ENCODE data around the gene BRPF3.

Gene BRPF3

GRCh38 chr6:36272234-36272633 lies 75.7 kb downstream of the BRPF3 start:
- H3K9me3 ChIP-seq (ENCODE audit: control insufficient read depth, insufficient read depth, low read length), result no peaks in the 10 kb centered on the region
- no peak overlapping the region for H3K9ac ChIP-seq (ENCODE audit: low read depth, low read length)
- no peak overlapping the region for H3K4me3 ChIP-seq (ENCODE audit: low read depth, low read length)
- H3K27me3 ChIP-seq (ENCODE audit: control insufficient read depth, insufficient read depth, low read length), result no peaks in the 10 kb centered on the region; the same call in 1 of the 2 replicates
- H3K4me1 ChIP-seq (ENCODE audit: control insufficient read depth, insufficient read depth, low read length), result peaks cover 3% of the 10 kb centered on the region; the same call in 1 of the 2 replicates
- no peaks in the 10 kb centered on the region for H3K36me3 ChIP-seq (ENCODE audit: control insufficient read depth, insufficient read depth, low read length)
- no peak overlapping the region for H3K27ac ChIP-seq (ENCODE audit: low read depth, low read length)

GRCh38 chr6:36273067-36273466 lies 76.5 kb downstream of the BRPF3 start:
- Histone ChIP-seq H3K27me3 (ENCODE audit: control insufficient read depth, insufficient read depth, low read length) (no peaks in the 10 kb centered on the region; the same call in 1 of the 2 replicates), H3K36me3 (ENCODE audit: control insufficient read depth, insufficient read depth, low read length) (no peaks in the 10 kb centered on the region), H3K4me3 (ENCODE audit: low read depth, low read length) (no peak overlapping the region), H3K9me3 (ENCODE audit: control insufficient read depth, insufficient read depth, low read length) (no peaks in the 10 kb centered on the region), H3K9ac (ENCODE audit: low read depth, low read length) (no peak overlapping the region), H3K4me1 (ENCODE audit: control insufficient read depth, insufficient read depth, low read length) (peaks cover 3% of the 10 kb centered on the region; the same call in 1 of the 2 replicates), H3K27ac (ENCODE audit: low read depth, low read length) (no peak overlapping the region)

GRCh38 chr6:36273802-36274514 lies 77.4 kb downstream of the BRPF3 start:
- H3K27ac ChIP-seq (ENCODE audit: low read depth, low read length), result no peak overlapping the region
- no peak overlapping the region for H3K9ac ChIP-seq (ENCODE audit: low read depth, low read length)
- H3K9me3 ChIP-seq (ENCODE audit: control insufficient read depth, insufficient read depth, low read length), result no peaks in the 10 kb centered on the region
- no peak overlapping the region for H3K4me3 ChIP-seq (ENCODE audit: low read depth, low read length)
- no peaks in the 10 kb centered on the region; the same call in 1 of the 2 replicates for H3K27me3 ChIP-seq (ENCODE audit: control insufficient read depth, insufficient read depth, low read length)
- H3K36me3 ChIP-seq (ENCODE audit: control insufficient read depth, insufficient read depth, low read length), result no peaks in the 10 kb centered on the region
- H3K4me1 ChIP-seq (ENCODE audit: control insufficient read depth, insufficient read depth, low read length), result peaks cover 3% of the 10 kb centered on the region; the same call in 1 of the 2 replicates

GRCh38 chr6:36276581-36277536 lies 80.3 kb downstream of the BRPF3 start:
- Histone ChIP-seq H3K27ac (ENCODE audit: low read depth, low read length) (no peak overlapping the region), H3K4me1 (ENCODE audit: control insufficient read depth, insufficient read depth, low read length) (no peaks in the 10 kb centered on the region), H3K9ac (ENCODE audit: low read depth, low read length) (no peak overlapping the region), H3K4me3 (ENCODE audit: low read depth, low read length) (no peak overlapping the region), H3K27me3 (ENCODE audit: control insufficient read depth, insufficient read depth, low read length) (no peaks in the 10 kb centered on the region; the same call in 1 of the 2 replicates), H3K9me3 (ENCODE audit: control insufficient read depth, insufficient read depth, low read length) (no peaks in the 10 kb centered on the region), H3K36me3 (ENCODE audit: control insufficient read depth, insufficient read depth, low read length) (no peaks in the 10 kb centered on the region)

- no peaks in the 10 kb centered on the region for H3K9me3 ChIP-seq (ENCODE audit: control insufficient read depth, insufficient read depth, low read length)
- no peak overlapping the region for H3K27ac ChIP-seq (ENCODE audit: low read depth, low read length)
- no peaks in the 10 kb centered on the region; the same call in 1 of the 2 replicates for H3K27me3 ChIP-seq (ENCODE audit: control insufficient read depth, insufficient read depth, low read length)
- H3K36me3 ChIP-seq (ENCODE audit: control insufficient read depth, insufficient read depth, low read length), result no peaks in the 10 kb centered on the region
- H3K4me1 ChIP-seq (ENCODE audit: control insufficient read depth, insufficient read depth, low read length), result no peaks in the 10 kb centered on the region
- no peak overlapping the region for H3K4me3 ChIP-seq (ENCODE audit: low read depth, low read length)
- no peak overlapping the region for H3K9ac ChIP-seq (ENCODE audit: low read depth, low read length)
Measured at GRCh38 chr6:36277946-36278470, 81.5 kb downstream of the BRPF3 start.

GRCh38 chr6:36280467-36280866 lies 83.9 kb downstream of the BRPF3 start:
- no peak overlapping the region for H3K9ac ChIP-seq (ENCODE audit: low read depth, low read length)
- no peaks in the 10 kb centered on the region for H3K4me1 ChIP-seq (ENCODE audit: control insufficient read depth, insufficient read depth, low read length)
- no peaks in the 10 kb centered on the region for H3K9me3 ChIP-seq (ENCODE audit: control insufficient read depth, insufficient read depth, low read length)
- H3K36me3 ChIP-seq (ENCODE audit: control insufficient read depth, insufficient read depth, low read length), result no peaks in the 10 kb centered on the region
- H3K27ac ChIP-seq (ENCODE audit: low read depth, low read length), result no peak overlapping the region
- no peak overlapping the region for H3K4me3 ChIP-seq (ENCODE audit: low read depth, low read length)
- peaks cover 12% of the 10 kb centered on the region; the same call in 1 of the 2 replicates for H3K27me3 ChIP-seq (ENCODE audit: control insufficient read depth, insufficient read depth, low read length)

- peaks cover 17% of the 10 kb centered on the region; the same call in 1 of the 2 replicates for H3K27me3 ChIP-seq (ENCODE audit: control insufficient read depth, insufficient read depth, low read length)
Measured at GRCh38 chr6:36280983-36281382, 84.4 kb downstream of the BRPF3 start.

More at GRCh38 chr6:36280983-36281382, 84.4 kb downstream of the BRPF3 start:
- Histone ChIP-seq H3K36me3 (ENCODE audit: control insufficient read depth, insufficient read depth, low read length) (no peaks in the 10 kb centered on the region), H3K9me3 (ENCODE audit: control insufficient read depth, insufficient read depth, low read length) (no peaks in the 10 kb centered on the region), H3K4me1 (ENCODE audit: control insufficient read depth, insufficient read depth, low read length) (no peaks in the 10 kb centered on the region), H3K27ac (ENCODE audit: low read depth, low read length) (no peak overlapping the region), H3K9ac (ENCODE audit: low read depth, low read length) (no peak overlapping the region), H3K4me3 (ENCODE audit: low read depth, low read length) (no peak overlapping the region)

Data from HUES48 (cell line).